T-helper 9 cell (primary cell): ENCODE data around the gene SCARF1.

Experiments
- DNase-seq: peaks from one replicate; pipeline ENCODE4 v3.0.0-alpha.2; 2020

The SCARF1 gene

DNA sequence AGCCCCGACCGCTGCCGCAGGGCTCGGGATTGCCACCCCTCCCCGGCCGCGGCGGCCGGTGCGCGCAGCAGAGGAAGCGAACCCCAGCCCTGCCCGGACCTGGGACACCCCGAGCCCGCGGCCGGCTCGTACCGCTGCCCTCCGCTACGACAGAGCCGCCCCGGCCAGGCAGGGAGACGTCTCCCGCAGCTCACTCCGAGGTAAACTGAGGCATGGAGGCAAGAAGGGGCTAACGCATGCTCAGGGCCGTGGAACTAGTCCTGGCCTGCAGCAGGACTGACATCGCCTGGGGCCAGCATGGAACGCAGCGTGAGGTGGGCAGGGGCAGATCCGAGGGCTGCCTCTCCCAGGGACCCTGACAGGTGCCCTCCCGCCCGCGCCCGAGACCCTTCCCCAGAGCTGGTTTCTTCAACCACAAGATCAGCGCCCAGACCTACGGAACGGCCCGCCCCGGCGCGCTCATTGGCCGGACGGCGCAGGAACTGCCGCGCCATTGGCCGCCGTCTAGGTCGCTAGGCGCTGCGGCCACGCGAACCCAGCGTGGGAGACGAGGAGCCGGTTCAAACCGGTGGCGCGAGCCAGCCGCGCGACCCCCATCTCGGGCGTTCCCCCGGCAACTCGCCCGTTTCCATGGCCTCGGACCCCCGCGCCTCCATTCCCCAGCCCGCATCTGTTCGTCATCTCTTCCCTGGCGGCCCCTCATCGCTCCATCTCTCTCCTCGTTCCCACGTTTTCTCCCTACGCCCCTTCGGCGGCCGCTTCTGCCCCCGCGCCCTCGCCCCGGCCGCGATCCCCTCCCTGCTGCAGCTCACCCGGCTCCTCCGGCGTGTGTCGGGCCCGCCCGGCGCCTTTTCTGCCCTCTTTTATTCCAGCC, 17.3 kb downstream of the SCARF1 start, which contains the start of gene SLC43A2:
TSS of gene SLC43A2 (minus strand) at position 853 of the 874 bp plus-strand sequence. CDS start 960 bp downstream, outside the sequence.
- DNase-seq, result peak; percentile 59

DNA sequence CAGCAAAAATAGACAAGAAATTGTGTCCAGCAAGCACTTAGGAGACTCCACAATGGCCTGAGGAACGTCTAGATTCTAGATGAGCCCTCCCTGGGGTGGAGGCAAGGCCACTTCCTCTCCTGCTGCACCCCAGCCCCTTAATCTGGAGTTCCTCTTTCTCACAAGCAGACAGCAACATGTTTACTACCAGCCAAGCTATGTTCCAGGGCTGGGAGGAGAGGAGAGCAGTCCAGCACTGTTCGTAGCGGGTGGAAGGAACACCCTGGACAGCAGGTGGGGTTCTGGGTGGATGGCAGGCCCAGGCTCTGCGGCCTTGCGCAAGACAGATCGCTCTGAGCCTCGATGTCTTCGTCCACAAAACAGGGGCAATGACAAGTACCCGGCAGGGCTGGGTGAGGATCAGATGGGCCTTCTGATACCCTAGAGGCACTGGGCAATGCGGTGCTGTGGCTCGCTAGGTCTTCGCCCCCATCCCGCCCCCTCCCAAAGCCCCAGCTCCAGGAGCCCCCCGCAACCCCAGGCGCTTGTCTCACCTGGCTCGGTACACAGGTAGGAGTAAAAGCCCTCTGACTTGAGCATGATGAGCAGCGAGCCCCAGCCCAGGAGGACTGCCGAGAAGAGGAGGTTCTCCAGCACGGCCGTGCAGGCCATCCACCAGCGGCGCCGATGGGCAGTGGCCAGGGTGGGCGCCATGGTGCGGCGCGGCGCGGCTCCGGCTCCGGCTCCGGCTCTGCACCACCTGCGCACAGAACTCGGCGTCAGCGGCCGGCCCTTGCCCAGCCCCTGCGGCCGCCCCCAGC, 18.1 kb downstream of the SCARF1 start:
- DNase-seq, result no peak

DNA sequence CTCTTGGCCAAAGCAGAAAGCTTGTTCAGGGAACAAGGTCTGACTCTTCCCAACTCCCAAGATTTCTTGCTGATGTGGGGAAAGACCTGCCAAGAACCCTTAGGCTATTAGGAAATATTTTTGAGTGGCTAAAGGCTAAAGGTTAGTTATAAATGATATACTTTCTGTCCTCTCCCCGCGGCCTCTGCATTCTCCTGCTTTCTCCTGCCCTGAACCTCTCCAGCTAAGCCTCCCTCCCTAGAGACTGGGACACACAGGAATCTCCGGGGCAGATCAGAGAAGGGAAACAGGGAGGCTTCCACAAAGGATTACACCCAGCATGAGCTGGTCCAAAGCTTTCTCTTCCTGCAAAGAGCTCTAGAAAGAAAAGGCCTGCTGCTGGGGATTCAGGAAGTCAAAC, 19.2 kb downstream of the SCARF1 start:
- no peak for DNase-seq

DNA sequence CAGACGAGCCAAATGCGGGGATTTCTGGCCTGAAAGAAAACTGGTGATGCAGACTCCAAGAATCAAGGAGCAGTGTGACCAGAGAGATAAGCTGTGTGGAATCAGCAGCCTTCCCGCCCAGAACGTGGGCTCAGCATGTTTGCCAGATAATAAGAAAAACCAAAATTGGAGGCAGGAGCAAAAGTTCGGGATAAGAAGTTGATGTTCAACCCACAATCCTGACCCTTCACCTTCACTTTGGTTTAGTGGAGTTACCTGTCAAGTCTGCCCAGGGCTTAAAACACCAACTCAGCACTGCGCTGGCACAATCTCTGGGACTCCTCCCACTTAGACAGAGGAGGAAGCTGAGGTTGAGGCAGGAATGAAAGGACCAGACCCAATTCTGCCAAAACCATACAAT, 20.0 kb downstream of the SCARF1 start:
- no peak for DNase-seq

DNA sequence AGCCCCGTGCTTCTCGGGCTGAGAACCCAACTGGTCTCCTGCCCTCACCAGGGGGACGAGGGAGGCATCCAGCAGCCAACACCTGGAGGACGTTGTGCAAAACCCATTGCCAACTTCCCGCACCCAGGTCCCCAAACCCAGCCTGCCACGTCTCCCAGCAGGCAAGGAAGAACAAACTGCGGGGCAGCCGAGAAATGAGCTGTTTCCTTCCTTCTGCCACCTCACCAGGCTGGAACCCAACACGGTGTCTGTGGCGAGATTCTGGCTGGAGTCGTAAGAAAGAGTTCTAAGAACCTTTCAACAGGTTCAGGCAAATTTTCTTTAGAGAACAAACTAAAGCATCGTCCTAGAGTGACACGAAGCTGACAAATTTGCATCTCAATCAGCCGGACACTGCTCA, 20.5 kb downstream of the SCARF1 start:
- DNase-seq, result no peak

DNA sequence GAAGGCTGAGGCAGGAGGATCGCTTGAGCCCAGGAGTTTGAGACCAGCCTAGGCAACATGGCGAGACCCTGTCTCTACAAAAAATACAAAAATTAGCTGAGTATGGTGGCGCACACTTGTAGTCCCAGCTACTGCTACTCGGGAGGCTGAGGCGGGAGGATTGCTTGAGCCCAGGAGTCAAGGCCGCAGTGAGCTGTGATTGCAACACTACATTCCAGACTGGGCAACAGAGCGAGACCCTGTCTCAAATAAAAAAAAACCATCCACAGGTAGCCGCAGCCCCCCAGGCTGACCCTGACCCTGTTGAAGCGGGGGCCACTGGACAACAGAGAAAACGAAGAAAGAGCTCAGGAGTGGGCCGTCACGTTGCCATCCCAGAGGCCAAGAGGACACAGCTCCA, 20.9 kb downstream of the SCARF1 start:
- DNase-seq, result no peak

GRCh38 chr17:1623057-1623630, 22.4 kb downstream of the SCARF1 start:
- no peak for DNase-seq

DNA sequence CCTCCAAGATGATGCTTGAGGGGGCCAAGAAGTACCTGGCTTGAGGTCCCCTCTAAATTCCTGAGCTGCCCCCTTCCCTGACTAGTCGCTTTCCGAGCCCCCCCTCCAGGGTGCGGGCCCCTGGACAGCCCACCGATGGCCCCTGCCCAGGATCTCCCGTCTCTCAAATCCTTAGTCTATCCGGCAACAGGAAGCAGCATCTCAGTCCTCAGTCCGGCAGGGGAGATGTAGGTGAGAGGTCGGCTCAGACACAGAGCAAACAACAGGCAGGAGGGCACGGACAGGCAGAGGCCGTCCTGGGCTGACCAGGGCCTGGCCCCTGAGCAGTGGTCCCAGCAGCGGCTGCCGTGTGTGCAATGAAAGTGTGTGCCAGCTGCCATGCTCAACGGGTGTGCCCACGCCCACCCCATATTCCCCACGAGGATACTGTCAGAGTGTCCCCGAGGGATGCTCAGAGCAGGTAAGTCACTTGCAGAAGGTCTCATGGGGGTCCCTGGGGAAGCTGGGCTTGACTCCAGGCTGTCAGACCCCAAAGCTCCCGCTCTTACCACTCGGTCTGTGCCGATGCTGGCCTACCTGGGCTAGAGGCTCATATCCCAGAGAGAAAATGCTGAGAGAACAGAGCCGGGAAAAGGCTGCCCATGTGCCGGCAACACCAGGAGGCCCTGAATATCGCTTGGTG, 24.1 kb downstream of the SCARF1 start:
- no peak for DNase-seq

- no peak for DNase-seq
Measured at GRCh38 chr17:1620486-1620885, 25.0 kb downstream of the SCARF1 start.

DNA sequence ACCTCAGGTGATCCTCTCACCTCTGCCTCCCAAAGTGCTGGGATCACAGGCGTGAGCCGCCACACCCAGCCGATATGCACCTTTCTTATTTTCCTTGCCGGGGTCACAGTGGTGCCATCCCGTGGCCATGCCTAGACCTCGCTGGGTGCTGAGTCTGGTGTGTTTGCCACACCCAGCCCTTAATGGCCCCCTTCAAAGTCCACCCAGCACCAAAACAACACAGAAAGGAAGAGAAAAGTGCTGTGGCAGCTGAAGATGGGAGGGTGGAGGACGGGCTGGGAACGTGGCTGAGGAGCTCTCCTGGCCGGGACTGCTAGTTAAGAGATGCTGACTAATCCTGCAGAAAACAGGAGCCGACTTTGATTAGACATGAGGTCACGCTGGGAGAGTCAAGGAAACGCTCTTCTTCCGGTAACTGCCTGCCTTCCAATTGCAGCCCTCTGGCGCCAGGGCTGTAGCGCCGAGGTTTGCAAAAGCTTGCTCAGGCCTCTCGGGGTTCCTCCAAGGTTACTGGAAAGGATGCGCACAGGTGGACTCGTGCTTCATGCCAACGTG, 27.8 kb downstream of the SCARF1 start:
- DNase-seq, result no peak

- DNase-seq, result no peak
Measured at GRCh38 chr17:1616101-1616500, 29.4 kb downstream of the SCARF1 start.

GRCh38 chr17:1612400-1612799, 33.1 kb downstream of the SCARF1 start:
- DNase-seq, result no peak

DNA sequence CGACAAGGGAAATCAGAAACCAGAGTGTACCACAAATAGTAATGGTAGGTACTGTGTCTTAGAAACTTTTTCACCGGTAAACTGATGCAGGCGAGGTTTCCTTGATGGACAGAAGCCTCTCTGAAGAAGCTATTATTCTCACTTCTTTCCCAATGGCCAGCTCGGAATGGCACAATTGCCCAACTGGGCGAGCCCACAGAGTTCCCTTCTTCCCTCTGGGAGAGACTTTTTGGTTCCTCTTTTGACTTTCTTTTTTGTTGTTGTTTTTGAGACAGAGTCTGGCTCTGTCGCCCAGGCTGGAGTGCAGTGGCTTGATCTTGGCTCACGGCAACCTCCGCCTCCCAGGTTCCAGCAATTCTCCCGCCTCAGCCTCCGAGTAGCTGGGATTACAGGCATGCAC, 33.8 kb downstream of the SCARF1 start:
- no peak for DNase-seq

DNA sequence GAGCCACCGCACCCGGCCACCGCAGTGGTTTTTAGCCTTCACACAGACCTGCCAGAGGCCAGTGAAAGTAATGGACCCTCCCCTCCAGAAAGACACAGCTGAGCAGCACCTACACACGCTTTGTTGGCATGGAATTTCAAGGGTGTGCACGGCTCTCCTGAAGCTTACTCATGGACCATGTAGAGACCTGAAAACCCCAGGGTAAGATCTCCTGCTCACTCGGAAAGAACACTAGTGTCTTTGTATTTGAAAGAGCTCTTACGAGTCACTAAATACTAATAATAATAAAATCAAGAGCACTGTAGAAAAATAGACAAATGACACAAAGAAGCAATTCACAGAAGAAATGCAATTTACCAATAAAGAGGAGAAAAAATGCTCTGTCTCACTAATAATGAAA, 36.9 kb downstream of the SCARF1 start:
- no peak for DNase-seq

- no peak for DNase-seq
Measured at GRCh38 chr17:1607971-1608320, 37.6 kb downstream of the SCARF1 start.

- no peak for DNase-seq
Measured at GRCh38 chr17:1606352-1606985, 39.1 kb downstream of the SCARF1 start.

DNA sequence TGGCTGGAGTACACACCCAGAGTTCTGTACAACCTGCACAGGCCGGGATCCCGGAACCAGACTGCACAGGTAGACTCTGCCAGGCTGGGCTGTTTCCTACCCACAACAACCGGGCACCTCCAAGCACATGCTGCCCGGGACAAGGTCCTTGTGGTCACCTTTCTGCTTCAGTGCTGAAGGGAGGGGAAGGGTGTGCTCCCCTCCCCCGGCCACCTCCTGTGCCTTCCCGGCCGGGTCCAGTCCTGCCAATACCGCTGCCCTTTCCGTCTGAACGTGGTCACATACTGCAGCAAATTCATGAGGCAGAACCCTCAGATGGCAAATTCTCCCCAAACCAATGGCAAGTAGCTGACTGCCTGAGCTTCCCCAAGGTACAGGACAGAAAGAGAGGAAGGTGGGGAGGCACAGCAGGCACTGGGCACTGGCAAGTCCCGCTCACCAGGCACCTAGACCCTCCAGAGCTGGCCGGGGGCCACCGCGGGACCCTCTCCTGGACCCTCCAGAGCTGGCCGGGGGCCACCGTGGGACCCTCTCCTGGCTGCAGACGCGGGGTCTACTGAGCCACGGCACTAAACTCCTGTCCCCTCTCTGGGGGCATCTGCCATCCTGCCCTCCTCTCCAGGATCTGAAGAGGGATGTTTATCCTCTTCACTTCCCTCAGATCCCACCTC, 39.7 kb downstream of the SCARF1 start:
- DNase-seq, result no peak

DNA sequence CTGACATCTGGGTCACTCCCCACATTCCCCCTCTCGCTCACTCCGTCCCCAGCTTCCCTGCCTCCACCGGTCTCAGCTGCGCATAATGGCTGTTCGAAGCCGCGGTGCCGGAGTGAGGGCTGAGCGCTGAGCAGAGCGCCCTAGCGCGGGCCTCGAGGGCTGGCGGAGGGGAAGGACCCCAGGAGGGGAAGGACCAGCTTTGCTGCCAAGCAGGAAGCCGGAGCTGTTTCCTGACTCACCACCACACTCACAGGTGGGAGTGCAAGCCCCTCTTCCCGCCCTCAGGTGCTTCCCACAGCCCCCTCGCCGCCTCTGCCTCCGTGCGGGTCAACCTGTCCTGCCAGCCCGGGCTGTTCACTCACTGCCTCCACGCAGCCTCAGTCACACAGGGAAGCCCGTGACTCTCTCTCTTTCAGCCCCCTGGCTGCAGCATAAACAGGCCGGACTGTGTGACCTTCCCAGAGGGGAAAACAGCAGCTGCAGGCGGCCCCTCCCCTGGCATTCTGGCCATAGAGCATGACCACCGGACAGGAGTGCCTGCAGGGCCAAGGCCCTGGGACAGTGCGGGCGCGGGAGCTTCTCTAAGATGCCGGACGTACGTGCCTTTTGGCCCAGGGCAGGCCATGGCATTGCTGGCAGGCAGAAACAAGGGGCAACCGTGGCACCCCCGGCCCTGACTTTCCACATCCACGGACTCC, 40.6 kb downstream of the SCARF1 start:
- no peak for DNase-seq

DNA sequence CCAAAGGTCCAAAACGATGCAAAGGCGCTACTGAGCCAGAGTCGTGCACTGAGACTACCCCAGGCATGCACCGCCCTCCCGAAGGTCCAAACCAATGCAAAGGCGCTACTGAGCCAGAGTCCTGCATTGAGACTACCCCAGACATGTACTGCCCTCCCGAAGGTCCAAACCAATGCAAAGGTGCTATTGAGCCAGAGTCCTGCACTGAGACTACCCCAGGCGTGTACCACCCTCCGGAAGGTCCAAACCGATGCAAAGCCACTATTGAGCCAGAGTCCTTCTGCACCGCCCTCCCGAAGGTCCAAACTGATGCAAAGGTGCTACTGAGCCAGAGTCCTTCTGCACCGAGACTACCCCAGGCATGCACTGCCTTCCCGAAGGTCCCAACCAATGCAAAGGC, 44.0 kb downstream of the SCARF1 start:
- no peak for DNase-seq

- DNase-seq, result no peak
Measured at GRCh38 chr17:1598399-1599095, 47.0 kb downstream of the SCARF1 start.
